GM12872 (cell line): ENCODE data around the gene ZNF264.

Source experiments
- CTCF ChIP-seq: IDR thresholded peaks from 3 replicates; pipeline ENCODE4 v1.5.1; 2011; ENCODE audit warnings: low read depth, mild to moderate bottlenecking, low read length, moderate library complexity; ENCODE audit not compliant: insufficient read depth

The ZNF264 gene

GRCh38 chr19:57233207-57233606, 41.9 kb downstream of the ZNF264 start:
- no peak for TF ChIP-seq CTCF

GRCh38 chr19:57239982-57240310, 48.6 kb downstream of the ZNF264 start:
- TF ChIP-seq CTCF: no peak

GRCh38 chr19:57240311-57241090, 49.2 kb downstream of the ZNF264 start, which contains the start of gene ZNF805:
Gene ZNF805, plus strand, starts transcription at chr19:57240632. Its CDS starts 260 bp downstream, at chr19:57240892.
- 0 out of 3 replicates have a peak, but pooled peaks have one; percentile 8 for TF ChIP-seq CTCF

GRCh38 chr19:57241176-57241575, 49.9 kb downstream of the ZNF264 start:
- no peak for TF ChIP-seq CTCF

GRCh38 chr19:57242821-57243220, 51.5 kb downstream of the ZNF264 start:
- no peak for TF ChIP-seq CTCF

GRCh38 chr19:57244513-57244912, 53.2 kb downstream of the ZNF264 start:
- TF ChIP-seq CTCF: no peak

GRCh38 chr19:57245066-57245465, 53.8 kb downstream of the ZNF264 start:
- TF ChIP-seq CTCF: no peak
